ENCODE measurements around the gene REC8.

DNA sequence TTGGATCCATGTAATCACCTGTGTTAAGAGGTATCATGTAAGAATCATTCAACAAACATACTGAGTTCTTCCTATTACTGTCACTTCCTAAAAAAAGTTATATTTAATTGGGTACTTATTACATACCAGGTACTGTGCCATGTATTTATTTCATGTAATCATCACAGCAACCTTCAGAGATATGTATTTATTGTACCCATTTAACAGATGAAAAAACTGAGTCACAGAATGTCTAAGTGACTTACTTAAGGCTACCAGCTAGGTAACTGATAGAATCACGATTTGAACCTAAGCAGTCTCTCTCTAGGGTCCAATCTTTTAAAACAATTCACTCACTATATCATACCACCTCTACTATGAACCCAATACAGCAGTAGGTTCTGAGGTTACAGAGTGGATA lies 27.4 kb upstream of the REC8 start:
- TF ChIP-seq POLR2A (IDR thresholded peaks at IDR 0.05) (no peak), CTCF (IDR thresholded peaks at IDR 0.05) (no peak)

All from ovary (tissue), 3 donors.